SIG-M5 treated with dmso at 0.1 percent for 504 hours (cell line): ENCODE measurements around the gene PTGDS.
"Not testable (repeated sequence)": the region's sequence is repeated elsewhere in the genome, so short reads cannot be mapped to it uniquely, and the experiment has no call there.

Experiments used
- DNase-seq: peaks from one replicate; lab custom pipeline; 2025; ENCODE audit not compliant: unreplicated experiment; lab: John Stamatoyannopoulos, UW

PTGDS gene

DNA sequence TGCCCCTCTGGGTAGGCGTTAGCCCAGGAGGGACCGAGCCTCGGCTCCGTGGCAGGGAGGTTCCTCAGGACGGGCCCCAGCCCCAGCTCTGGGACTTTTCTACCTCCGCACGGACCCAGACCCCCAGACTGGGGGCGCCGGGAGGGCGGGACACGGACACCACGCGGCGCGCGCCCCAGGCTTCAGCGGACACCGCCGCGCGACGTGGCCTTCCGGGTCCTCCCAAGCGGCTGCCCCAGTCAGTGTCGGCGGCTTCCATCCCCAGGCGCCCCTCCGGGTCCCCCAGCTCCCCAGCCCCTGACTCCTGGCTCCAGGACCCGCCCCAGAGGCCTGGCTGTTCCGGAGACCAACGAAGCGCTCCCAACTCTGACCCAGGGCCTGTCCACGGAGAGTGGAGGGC lies 8.5 kb downstream of the PTGDS start:
- no peak for DNase-seq

- DNase-seq: no peak
Observed at GRCh38 chr9:136988872-136989271, 11.6 kb downstream of the PTGDS start.

DNA sequence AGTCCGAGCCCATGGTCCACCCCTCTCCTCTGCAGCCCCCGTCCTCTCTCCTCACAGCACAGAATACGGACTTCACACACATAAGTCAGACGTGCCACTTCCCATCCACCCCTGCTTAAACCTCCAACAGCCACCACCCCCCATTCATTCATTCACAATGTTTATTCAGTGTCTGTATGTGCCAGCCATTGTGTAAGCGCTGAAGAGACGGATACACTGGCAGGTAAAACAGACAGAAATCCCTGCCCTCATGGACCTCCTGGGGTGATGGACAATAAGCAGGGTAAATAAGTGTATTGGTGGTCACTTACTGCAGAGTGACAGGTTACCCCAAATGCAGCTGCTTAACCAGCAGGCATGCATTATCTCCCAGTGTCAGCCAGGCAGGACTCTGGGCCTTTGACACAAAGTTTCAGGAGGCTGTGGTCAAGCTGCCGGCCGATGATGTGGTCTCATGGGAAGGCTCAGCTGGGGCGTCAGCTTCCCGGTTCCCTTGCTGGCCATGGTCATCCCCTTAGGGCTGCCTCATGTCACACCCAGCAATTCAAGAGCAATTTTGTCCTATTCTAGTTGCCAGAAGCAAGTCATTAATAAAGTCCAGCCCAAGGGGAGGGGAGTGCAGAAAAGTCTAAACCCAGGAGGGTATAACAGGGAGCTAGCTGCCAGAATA lies 13.1 kb downstream of the PTGDS start:
- DNase-seq: no peak

GRCh38 chr9:136991993-136992818 lies 14.9 kb downstream of the PTGDS start, which contains the start of gene PAXX:
Gene PAXX, plus strand, starts transcription at chr9:136992422. Its CDS starts 22 bp downstream, at chr9:136992444.
- DNase-seq: peak; percentile 86

GRCh38 chr9:136992819-136993369 lies 15.6 kb downstream of the PTGDS start:
- DNase-seq: no peak

- DNase-seq: no peak
Observed at GRCh38 chr9:136994180-136994887, 17.0 kb downstream of the PTGDS start.

DNA sequence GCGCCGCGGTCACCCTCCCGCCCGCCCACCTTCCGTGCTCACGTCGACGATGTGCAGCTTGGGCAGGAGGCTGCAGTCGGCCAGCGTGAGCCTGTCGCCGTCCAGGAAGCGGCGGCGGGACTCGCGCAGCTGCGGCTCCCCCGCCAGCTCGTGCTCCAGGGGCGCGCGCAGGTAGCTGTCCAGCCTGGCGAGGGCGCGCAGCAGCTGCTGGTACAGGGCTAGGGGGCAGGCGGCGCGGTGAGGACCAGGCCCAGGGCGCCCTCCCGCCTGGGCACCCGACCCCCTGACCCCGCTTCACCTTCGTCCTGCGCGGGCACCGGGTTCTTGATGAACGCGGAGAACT lies 17.6 kb downstream of the PTGDS start:
- no peak for DNase-seq

DNA sequence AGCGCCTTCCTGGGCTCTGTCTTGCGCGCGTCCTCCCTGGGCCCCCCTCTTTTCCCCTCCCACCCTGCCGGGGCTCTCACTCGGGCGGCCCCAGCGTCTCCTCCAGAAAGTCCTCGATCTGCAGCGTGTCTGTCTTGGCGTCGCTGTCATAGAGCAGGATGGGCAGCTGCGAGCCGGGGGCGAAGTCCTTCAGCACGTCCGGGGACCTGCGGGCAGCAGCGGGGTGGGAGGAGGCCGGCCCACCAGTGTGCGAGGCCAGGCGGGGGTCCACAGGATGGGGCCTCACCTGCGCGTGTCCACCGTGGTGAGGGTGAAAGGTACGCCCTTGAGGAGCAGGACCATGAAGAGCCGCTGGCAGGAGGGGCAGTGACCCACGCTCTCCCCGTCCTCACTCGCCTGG lies 18.1 kb downstream of the PTGDS start:
- DNase-seq: no peak

- no peak for DNase-seq
Observed at GRCh38 chr9:136995772-136996311, 18.5 kb downstream of the PTGDS start.

DNA sequence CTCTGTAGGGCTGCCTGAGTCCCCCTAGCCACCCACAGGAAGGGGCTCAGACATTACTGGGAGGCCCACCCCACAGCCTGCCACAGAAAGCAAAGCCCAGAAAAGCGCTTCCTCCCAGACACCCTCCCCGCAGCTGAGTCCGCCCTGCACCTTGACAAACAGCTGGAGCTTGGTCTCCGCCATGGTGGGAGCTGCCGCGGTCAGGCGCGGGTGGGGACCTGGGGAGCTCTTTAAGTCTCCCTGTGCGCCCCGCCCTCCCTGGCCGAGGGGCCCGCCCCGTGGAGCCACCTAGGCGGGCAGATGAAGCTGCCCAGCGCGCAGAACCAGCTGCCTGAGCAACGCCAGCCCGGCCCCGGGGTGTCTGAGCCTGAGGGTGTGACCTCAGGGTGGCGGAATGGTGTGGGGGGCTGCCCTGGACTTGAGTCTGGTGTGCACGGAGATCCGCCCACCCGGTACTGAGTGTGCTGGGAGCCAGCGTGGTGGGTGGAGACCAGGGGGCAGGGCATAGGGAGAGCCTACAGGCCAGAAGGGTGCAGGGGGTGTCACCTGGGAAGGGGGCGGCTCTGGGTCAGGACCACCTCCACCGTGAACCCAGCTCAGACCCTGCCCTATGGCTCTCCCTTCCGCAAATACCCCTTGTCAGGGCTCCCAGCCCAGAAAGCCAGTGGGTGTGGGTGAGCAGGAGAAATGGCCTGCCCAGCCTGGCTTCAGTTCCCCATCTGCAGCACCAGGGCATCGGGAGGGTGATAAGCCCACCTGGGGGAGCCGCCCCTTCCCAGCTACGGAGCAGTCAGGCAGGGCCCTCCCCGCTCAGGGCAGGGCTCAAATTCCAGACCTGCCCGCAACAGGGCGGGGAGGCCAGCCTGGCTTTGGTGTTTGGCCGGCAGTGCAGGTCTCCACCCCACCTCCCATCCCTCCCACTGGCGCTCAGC lies 19.3 kb downstream of the PTGDS start, which contains the start of gene CLIC3:
CLIC3 (minus strand) TSS at position 208 of the 932 bp plus-strand sequence; CDS start at position 183, 25 bp downstream.
- DNase-seq: peak; percentile 40

- DNase-seq: no peak
Observed at GRCh38 chr9:136997371-136997770, 20.1 kb downstream of the PTGDS start.

GRCh38 chr9:136997830-136998234 lies 20.5 kb downstream of the PTGDS start:
- DNase-seq: no peak

DNA sequence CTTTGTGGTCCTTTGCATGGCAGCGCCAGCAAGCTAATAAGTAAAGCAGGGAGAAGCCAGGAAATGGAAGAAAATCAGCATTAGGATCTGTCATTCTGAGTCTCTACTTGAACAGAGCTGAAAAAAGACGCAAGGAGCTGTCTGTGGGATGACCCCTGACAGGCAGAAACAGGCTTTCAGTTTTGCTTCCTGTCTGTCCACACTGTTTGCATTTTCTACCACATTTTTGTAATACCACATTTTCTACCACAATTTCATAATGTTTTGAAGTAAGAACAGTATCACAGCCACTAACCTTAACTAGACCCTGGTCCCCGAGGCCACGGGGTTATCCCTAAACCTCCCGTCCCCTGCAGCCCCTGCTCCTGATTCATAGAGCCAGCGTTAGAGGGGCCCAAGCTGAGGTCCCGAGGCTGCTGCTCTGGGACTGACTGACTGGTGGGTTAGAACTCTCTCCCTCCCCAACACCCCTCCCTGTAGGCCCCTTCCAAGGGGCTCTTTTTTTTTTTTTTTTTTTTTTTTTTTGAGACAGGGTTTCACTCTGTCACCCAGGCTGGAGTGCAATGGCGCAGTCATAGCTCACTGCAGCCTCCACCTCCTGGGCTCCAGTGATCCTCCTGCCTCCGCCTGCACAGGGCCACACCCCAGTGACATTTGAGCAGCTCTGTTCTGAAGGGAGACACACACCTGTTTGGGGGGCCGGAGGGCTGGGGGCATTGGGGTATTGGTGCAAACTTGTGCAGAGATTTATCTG lies 23.1 kb downstream of the PTGDS start:
- peak; percentile 89 for DNase-seq

GRCh38 chr9:137001857-137002645 lies 24.7 kb downstream of the PTGDS start:
- no peak for DNase-seq

DNA sequence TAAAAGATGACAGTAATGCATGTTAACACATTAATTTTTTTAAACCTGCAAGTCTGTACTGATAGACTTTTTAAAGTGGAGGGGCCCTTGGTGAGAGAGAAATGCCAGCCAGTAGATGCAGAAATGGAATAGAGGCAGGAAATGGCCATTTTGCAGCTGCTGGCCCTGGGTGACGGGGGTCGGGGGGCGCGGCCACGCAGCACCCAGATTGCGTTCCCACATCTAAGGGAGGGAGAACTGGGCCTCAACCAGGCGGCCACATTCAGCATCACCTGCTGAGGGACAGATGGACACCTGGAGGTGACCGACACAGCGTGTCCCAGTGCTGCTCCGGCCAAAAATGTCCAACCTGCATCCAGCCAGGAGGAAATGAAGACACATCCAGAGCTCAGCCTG lies 25.3 kb downstream of the PTGDS start:
- DNase-seq: no peak

- DNase-seq: not testable (repeated sequence)
Observed at GRCh38 chr9:137004285-137004684, 27.0 kb downstream of the PTGDS start.

- no peak for DNase-seq
Observed at GRCh38 chr9:137006116-137007003, 29.1 kb downstream of the PTGDS start.
